Measurements from ENCODE around the gene SYNGAP1.

Gene SYNGAP1

DNA sequence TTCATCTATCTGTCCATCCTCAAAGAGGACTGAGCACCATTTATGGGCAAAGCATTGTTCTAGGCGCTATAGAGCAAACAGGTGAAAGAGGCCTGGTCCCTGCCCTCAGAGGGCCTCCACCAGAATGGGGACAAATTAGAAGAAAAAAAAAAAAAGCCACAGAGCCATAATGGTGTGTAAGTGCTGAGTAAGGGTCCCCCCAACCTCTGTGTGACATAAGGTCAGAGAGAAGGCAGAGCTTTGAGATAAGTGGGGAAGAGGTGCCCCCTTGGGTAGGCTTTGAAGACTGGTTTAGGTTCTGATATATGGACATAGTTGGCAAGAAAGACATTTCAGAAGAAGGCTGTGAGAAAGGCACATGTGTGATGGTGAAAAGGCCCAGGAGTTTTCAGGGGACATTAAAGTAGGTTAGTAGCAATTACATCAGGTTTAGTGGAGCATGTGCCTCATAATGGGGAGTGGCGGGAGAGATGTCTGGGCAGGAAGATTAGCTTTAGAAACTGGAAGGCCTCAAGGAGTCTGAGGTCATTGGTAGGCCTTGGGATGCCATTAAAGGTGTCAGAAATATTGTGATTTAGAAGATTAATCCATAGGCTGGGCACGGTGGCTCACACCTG is 19.2 kb downstream of the SYNGAP1 start:
- no peak for DNase-seq (ENCODE audit: low spot score)

DNA sequence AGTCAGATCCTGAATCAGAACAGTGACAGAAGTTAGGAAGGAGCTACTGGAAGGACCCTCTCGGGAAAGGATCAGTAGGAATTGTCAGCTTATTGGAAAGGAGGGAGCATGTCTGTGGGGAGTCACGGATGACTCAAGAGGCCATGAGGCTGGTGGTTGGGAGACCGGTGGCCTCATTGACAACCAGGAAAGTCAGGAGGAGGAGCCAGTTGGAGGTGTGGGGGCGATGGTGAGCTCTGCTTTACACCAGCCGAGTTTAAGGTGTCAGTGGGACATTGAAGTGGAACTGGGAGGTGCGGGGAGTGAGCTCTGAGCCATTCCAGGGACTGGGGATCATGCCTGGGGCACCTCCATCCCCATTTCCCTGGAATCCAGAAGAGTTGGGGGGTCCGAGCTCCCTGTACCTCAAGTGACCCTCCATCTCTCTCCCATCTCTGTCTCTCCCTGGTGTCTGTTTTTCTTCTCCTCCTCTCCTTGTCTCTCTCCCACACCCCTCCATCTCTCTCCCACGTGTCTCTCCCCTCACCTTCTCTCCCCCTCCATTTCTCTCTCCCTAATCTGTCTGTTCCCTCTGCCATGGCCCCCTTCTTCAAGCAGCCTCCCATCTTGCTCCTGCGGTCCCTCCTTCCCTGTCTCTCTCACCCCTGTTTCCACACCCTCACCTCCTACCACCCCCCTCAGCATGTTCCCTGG is 20.2 kb downstream of the SYNGAP1 start:
- no peak for DNase-seq (ENCODE audit: low spot score)

- DNase-seq (ENCODE audit: low spot score), result no peak
Measured at GRCh38 chr6:33440649-33441309, 20.9 kb downstream of the SYNGAP1 start.

DNA sequence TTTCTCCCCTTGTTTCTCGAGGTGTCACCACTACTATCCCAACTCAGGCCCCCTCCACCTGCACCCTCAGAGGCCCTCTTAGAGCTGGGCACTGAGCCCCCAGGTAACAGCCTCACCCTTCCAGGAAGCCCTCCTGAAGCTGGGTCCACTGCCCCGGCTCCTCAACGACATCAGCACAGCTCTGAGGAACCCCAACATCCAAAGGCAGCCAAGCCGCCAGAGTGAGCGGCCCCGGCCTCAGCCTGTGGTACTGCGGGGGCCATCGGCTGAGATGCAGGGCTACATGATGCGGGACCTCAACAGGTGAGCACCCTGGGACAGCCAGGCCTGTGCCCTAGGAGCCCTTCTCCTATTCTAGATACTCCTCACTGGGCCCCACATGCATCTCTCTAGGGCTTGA is 21.6 kb downstream of the SYNGAP1 start:
- no peak for DNase-seq (ENCODE audit: low spot score)

GRCh38 chr6:33442283-33442682 is 22.4 kb downstream of the SYNGAP1 start:
- DNase-seq (ENCODE audit: low spot score), result no peak

GRCh38 chr6:33443025-33443424 is 23.2 kb downstream of the SYNGAP1 start:
- no peak for DNase-seq (ENCODE audit: low spot score)

- DNase-seq (ENCODE audit: low spot score), result no peak
Measured at GRCh38 chr6:33443619-33444504, 24.0 kb downstream of the SYNGAP1 start.

- DNase-seq (ENCODE audit: low spot score), result no peak
Measured at GRCh38 chr6:33445119-33445603, 25.3 kb downstream of the SYNGAP1 start.

GRCh38 chr6:33446356-33446755 is 26.5 kb downstream of the SYNGAP1 start:
- no peak for DNase-seq (ENCODE audit: low spot score)

GRCh38 chr6:33450434-33450833 is 30.6 kb downstream of the SYNGAP1 start:
- DNase-seq (ENCODE audit: low spot score), result no peak

DNA sequence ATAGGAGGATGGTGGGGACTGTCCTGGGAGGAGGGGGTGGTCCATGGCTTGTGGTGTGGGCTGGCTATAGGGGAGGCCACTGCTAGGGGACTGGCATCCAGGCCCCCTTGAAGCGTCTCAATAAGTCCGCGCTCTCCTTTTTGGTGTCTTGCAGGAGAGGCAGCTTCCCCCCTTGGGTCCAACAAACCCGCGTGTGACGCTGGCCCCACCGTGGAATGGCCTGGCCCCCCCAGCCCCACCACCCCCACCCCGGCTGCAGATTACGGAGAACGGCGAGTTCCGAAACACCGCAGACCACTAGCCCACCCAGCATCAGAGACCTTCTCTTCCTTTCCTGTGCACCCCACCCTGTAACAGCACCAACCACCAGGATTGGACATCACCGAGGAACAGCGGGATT is 31.7 kb downstream of the SYNGAP1 start:
- no peak for DNase-seq (ENCODE audit: low spot score)

DNA sequence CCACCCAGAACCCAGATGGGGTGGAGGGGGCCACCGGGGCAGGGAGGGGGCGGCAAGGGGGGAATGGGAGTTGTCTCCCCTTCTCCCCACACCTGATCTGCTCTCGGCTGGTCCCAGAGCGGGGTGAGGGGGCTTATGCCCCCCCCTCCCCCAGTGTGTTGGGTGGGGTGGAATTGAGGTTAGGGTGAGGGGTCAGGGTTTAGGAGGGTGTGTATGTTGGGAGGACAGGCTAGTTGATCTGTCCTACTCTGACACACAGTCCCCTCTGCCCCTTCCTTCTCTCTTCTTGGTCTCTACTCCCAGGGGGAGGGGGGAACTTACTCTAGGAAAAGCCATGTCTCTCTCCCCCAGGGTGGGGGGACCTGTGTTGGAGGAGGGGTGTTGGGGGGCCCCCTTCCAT is 32.6 kb downstream of the SYNGAP1 start:
- no peak for DNase-seq (ENCODE audit: low spot score)

DNA sequence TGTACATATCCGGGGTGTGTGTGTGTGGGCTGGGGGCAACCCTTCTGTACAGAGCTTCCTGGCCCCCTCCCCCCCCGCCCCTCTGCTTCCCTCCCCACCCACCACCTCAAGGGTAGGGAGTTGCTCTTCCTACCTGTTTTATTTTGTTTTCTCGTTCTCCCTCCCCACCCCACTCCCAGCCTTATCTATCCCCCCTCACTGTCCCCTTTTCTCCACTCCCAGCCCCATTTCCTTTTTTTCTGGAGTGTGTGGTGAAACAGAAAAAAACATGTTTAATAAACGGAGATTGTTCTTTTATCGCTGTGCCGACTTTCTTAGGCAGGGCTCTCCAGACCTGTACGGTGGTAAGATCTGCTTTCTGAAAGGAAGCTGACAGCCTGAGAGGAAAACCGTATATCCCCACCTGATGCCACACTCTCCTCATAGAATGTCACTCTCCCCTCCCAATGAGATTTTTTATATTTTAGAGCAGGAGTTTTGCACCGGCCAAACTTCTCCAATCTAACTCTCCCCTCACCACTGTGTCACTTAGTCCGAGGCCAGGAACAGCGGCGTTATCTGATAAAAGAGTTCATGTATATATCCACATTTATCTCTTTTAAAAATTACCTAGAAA is 33.6 kb downstream of the SYNGAP1 start:
- DNase-seq (ENCODE audit: low spot score), result no peak

- DNase-seq (ENCODE audit: low spot score), result peak; percentile 99
Measured at GRCh38 chr6:33454009-33454946, 34.4 kb downstream of the SYNGAP1 start, which contains the start of gene ZBTB9. Gene ZBTB9, plus strand, starts transcription at chr6:33454576. Its CDS starts 525 bp downstream, at chr6:33455101.

DNA sequence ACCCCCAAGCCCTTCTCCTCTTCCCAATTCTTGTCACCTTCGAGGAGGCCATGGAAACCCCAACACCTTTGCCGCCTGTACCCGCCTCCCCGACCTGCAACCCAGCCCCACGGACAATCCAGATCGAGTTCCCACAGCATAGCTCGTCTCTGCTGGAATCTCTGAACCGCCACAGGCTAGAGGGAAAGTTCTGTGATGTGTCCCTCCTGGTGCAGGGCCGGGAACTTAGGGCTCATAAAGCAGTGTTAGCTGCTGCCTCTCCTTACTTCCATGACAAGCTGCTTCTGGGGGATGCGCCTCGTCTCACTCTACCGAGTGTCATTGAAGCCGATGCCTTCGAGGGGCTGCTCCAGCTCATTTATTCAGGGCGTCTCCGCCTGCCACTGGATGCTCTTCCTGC is 35.2 kb downstream of the SYNGAP1 start:
- no peak for DNase-seq (ENCODE audit: low spot score)

DNA sequence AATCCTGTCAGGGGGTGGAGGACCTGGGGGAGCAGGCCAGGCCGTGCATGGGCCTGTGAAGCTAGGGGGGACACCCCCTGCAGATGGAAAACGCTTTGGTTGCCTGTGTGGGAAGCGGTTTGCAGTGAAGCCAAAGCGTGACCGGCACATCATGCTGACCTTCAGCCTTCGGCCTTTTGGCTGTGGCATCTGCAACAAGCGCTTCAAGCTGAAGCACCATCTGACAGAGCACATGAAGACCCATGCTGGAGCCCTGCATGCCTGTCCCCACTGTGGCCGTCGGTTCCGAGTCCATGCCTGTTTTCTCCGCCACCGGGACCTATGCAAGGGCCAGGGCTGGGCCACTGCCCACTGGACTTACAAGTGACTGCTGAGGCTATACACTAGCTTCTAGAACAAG is 36.3 kb downstream of the SYNGAP1 start:
- no peak for DNase-seq (ENCODE audit: low spot score)

DNA sequence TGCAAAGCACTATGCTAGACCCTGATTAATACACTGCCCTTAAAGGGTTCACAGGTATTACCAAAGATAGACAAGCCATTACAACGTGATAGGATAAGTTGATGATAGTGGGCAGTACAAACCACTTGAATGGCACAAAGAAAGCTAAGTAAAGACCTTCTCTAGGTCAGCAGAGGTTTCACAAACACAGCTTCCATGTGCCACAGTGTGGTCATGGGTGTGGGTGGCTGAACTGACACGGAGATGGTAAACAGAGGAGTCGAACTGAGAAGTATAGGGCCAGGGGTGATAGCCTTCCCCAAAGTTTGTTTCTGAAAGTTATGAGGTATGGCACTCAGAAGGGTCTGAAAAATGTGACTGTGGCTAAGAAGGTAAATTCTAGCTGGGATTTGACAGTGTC is 38.8 kb downstream of the SYNGAP1 start:
- no peak for DNase-seq (ENCODE audit: low spot score)

GRCh38 chr6:33459226-33459625 is 39.4 kb downstream of the SYNGAP1 start:
- DNase-seq (ENCODE audit: low spot score), result no peak

DNA sequence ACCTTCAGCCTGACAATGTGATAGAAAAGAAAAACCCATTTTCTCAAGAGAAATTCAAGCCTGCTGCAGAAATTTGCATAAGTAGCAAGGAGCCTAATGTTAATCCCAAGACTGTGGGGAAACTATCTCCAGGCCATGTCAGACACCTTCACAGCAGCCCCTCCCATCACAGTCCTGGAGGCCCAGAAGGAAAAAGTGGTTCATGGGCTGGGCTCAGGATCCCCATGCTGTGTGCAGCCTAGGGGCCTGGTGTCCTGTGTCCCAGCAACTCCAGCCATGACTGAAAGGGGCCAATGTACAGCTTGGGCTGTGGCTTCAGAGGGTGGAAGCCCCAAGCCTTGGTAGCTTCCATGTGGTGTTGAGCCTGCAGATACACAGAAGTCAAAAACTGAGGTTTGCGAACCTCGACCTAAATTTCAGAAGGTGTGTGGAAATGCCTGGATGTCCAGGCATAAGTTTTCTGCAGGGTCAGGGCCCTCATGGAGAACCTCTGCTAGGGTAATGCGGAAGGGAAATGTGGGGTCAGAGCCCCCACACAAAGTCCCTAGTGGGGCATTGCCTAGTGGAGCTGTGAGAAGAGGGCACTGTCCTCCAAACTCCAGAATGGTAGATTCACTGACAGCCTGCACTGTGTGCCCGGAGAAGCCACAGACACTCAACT is 46.3 kb downstream of the SYNGAP1 start:
- DNase-seq (ENCODE audit: low spot score), result no peak

- no peak for DNase-seq (ENCODE audit: low spot score)
Measured at GRCh38 chr6:33467091-33467490, 47.2 kb downstream of the SYNGAP1 start.

Measured in Ammon's horn (tissue), 1 donor.